H1 (cell line): ENCODE data around the gene TTC3. TPM values are rescaled to one million over a fixed set of nuclear protein-coding genes. Genes with fewer than 3 reads are reported as not detected.

ENCODE experiments used
- CTCF ChIA-PET: fragments of 300-600 bp; sonication (Branson Sonifier 250); formaldehyde crosslinking; loops from one replicate; lab custom pipeline; 2021; ENCODE audit not compliant: partially characterized antibody; lab: Charles Lee
- POLR2A ChIA-PET: fragments of 300-600 bp; sonication (Branson Sonifier 250); formaldehyde crosslinking; loops from one replicate; lab custom pipeline; 2021; ENCODE audit warnings: inconsistent platforms; ENCODE audit not compliant: partially characterized antibody; lab: Charles Lee
- DNase-seq, 2 experiments: peaks; one replicate each; pipeline versions ENCODE4 v3.0.0 to v3.0.0-alpha.2; 2010 to 2022; ENCODE audit warnings: low spot score in 2 of 2, low read depth in 1 of 2, mixed read lengths in 1 of 2
- FAIRE-seq: peaks from 2 replicates; lab custom pipeline; 2011; peaks lifted over from hg19 to GRCh38; lab: Jason Lieb, UNC
- H2AFZ ChIP-seq: 2 replicates; pipeline ENCODE4 v1.8.1; 2012; ENCODE audit warnings: low read length, inconsistent platforms
- H2AK5ac ChIP-seq: 2 replicates; pipeline ENCODE4 v1.6.1; 2013; ENCODE audit warnings: low read depth, low read length
- H2BK120ac ChIP-seq: replicated peaks from 2 replicates; pipeline ENCODE3; 2013; ENCODE audit warnings: low read depth, low read length, inconsistent platforms
- H2BK12ac ChIP-seq: 2 replicates; pipeline ENCODE4 v1.6.1; 2013; ENCODE audit warnings: low read depth, low read length
- H2BK15ac ChIP-seq: 2 replicates; pipeline ENCODE4 v1.6.1; 2013; ENCODE audit warnings: low read length
- H2BK20ac ChIP-seq: 2 replicates; pipeline ENCODE4 v1.6.1; 2013; ENCODE audit warnings: low read length
- H2BK5ac ChIP-seq: 2 replicates; pipeline ENCODE4 v1.6.1; 2013; ENCODE audit warnings: low read depth, low read length
- H3K14ac ChIP-seq: 2 replicates; pipeline ENCODE4 v1.6.1; 2013; ENCODE audit warnings: inconsistent platforms; ENCODE audit not compliant: insufficient read length
- H3K18ac ChIP-seq: 2 replicates; pipeline ENCODE4 v1.6.1; 2013; ENCODE audit warnings: low read length; ENCODE audit errors: extremely low read depth
- H3K23ac ChIP-seq: 2 replicates; pipeline ENCODE4 v1.6.1; 2013; ENCODE audit warnings: inconsistent platforms; ENCODE audit not compliant: insufficient read length
- H3K23me2 ChIP-seq: 2 replicates; pipeline ENCODE4 v1.6.1; 2013; ENCODE audit warnings: low read depth, low read length
- H3K27ac ChIP-seq: 2 replicates; pipeline ENCODE4 v1.6.1; 2011; ENCODE audit warnings: low read depth, low read length, inconsistent platforms
- H3K27me3 ChIP-seq, 4 experiments: replicated peaks in 1 of 4; 1 replicate in 1 of 4; 2 replicates in 3 of 4; pipeline versions ENCODE4 v1.6.1 to v1.8.1; 2011 to 2013; ENCODE audit warnings: low read length in 3 of 4, mild to moderate bottlenecking in 3 of 4, inconsistent platforms in 2 of 4, mixed read lengths in 2 of 4, moderate library complexity in 1 of 4; ENCODE audit not compliant: control insufficient read depth in 3 of 4, insufficient read depth in 3 of 4; ENCODE audit errors: extremely low read depth in 1 of 4
- H3K36me3 ChIP-seq, 4 experiments: 2 replicates each; pipeline versions ENCODE4 v1.6.1 to v1.8.1; 2011 to 2013; ENCODE audit warnings: mild to moderate bottlenecking in 4 of 4, low read length in 3 of 4, moderate library complexity in 2 of 4, control low read depth in 1 of 4, inconsistent platforms in 1 of 4; ENCODE audit not compliant: insufficient read depth in 4 of 4, control insufficient read depth in 2 of 4
- H3K4ac ChIP-seq: replicated peaks from 2 replicates; pipeline ENCODE3; 2013; ENCODE audit warnings: low read length, low read depth, mixed read lengths, inconsistent platforms; ENCODE audit not compliant: insufficient read length
- H3K4me1 ChIP-seq, 4 experiments: replicated peaks in 1 of 4; 1 replicate in 1 of 4; 2 replicates in 3 of 4; pipeline versions ENCODE4 v1.6.1 to v1.8.1; 2011 to 2013; ENCODE audit warnings: low read length in 3 of 4, inconsistent platforms in 2 of 4, mixed read lengths in 1 of 4; ENCODE audit not compliant: insufficient read depth in 4 of 4, control insufficient read depth in 3 of 4
- H3K4me2 ChIP-seq, 2 experiments: 2 replicates each; pipeline versions ENCODE4 v1.6.1 to v1.8.1; 2011 to 2013; ENCODE audit warnings: low read depth in 2 of 2, low read length in 2 of 2, control low read depth in 1 of 2, inconsistent platforms in 1 of 2, mild to moderate bottlenecking in 1 of 2; ENCODE audit not compliant: insufficient read depth in 1 of 2
- H3K4me3 ChIP-seq, 4 experiments: fragments of 200-600, 300-600 bp in 1 of 4; sonication (generic), shearing (Covaris generic), sonication (Bioruptor Twin) in 1 of 4; 2 replicates each; pipeline versions ENCODE4 v1.5.1 to v1.8.1; 2011 to 2016; ENCODE audit warnings: low read length in 4 of 4, low read depth in 3 of 4, control low read depth in 2 of 4, inconsistent platforms in 2 of 4, mild to moderate bottlenecking in 2 of 4, mixed read lengths in 1 of 4, moderate library complexity in 1 of 4; ENCODE audit not compliant: insufficient read depth in 2 of 4; ENCODE audit errors: extremely low read depth in 1 of 4
- H3K56ac ChIP-seq: replicated peaks from 2 replicates; pipeline ENCODE3; 2013; ENCODE audit warnings: low read depth, mild to moderate bottlenecking, mixed read lengths, low read length, inconsistent platforms; ENCODE audit not compliant: insufficient read length
- H3K79me1 ChIP-seq: 2 replicates; pipeline ENCODE4 v1.6.1; 2013; ENCODE audit warnings: low read depth, low read length, control low read depth
- H3K79me2 ChIP-seq, 2 experiments: 2 replicates each; pipeline versions ENCODE4 v1.6.1 to v1.8.1; 2012 to 2013; ENCODE audit warnings: low read length in 2 of 2, mild to moderate bottlenecking in 2 of 2, inconsistent platforms in 1 of 2; ENCODE audit not compliant: insufficient read depth in 2 of 2, control insufficient read depth in 1 of 2
- H3K9ac ChIP-seq, 4 experiments: replicated peaks in 1 of 4; 1 replicate in 1 of 4; 2 replicates in 3 of 4; pipeline versions ENCODE4 v1.6.1 to v1.8.1; 2011 to 2013; ENCODE audit warnings: low read depth in 3 of 4, low read length in 3 of 4, control low read depth in 2 of 4, mild to moderate bottlenecking in 2 of 4, moderate library complexity in 2 of 4, inconsistent platforms in 1 of 4; ENCODE audit errors: extremely low read depth in 1 of 4
- H3K9me3 ChIP-seq, 2 experiments: 2 replicates each; pipeline versions ENCODE4 v1.6.1 to v1.8.1; 2012 to 2013; ENCODE audit warnings: mild to moderate bottlenecking in 2 of 2, moderate library complexity in 2 of 2, control low read depth in 1 of 2, inconsistent platforms in 1 of 2, low read depth in 1 of 2, low read length in 1 of 2, mixed read lengths in 1 of 2; ENCODE audit not compliant: insufficient read depth in 2 of 2
- H4K20me1 ChIP-seq, 2 experiments: replicated peaks in 1 of 2; 2 replicates each; pipeline versions ENCODE3 to v1.8.1; 2011 to 2013; ENCODE audit warnings: inconsistent platforms in 2 of 2, low read length in 2 of 2, mild to moderate bottlenecking in 1 of 2; ENCODE audit not compliant: insufficient read depth in 2 of 2, control insufficient read depth in 1 of 2
- H4K5ac ChIP-seq: 2 replicates; pipeline ENCODE4 v1.6.1; 2013; ENCODE audit warnings: low read length, low read depth, mixed read lengths, inconsistent platforms; ENCODE audit not compliant: insufficient read length
- H4K8ac ChIP-seq: 2 replicates; pipeline ENCODE4 v1.8.0; 2013; ENCODE audit warnings: mild to moderate bottlenecking, moderate library complexity, low read length, inconsistent platforms; ENCODE audit not compliant: insufficient read depth; ENCODE audit errors: extremely low read depth
- H4K91ac ChIP-seq: replicated peaks from 2 replicates; pipeline ENCODE3; 2013; ENCODE audit warnings: low read length, mixed read lengths, inconsistent platforms; ENCODE audit not compliant: insufficient read length
- CHD2 ChIP-seq: IDR thresholded peaks from 2 replicates; pipeline ENCODE4 v1.6.1; 2012; ENCODE audit warnings: low read length, improper control_type of control experiment
- GABPA ChIP-seq: IDR thresholded peaks from 2 replicates; pipeline ENCODE4 v1.6.1; 2011; ENCODE audit warnings: mild to moderate bottlenecking, low read length, moderate library complexity, borderline replicate concordance; ENCODE audit not compliant: insufficient read depth
- HDAC6 ChIP-seq: IDR thresholded peaks from one replicate; pipeline ENCODE4 v1.7.1; 2012; ENCODE audit warnings: low read depth, mild to moderate bottlenecking, inconsistent platforms, low read length, moderate library complexity
- KDM5A ChIP-seq: fragments of 200-600 bp; IDR thresholded peaks from 2 replicates; pipeline ENCODE4 v1.7.1; 2012; ENCODE audit warnings: mild to moderate bottlenecking, low read length, inconsistent platforms, mixed read lengths
- POLR2A ChIP-seq, 2 experiments: IDR thresholded peaks; 1 replicate in 1 of 2; 2 replicates in 1 of 2; pipeline ENCODE4 v1.6.1; 2011; ENCODE audit warnings: low read depth in 2 of 2, low read length in 2 of 2, mild to moderate bottlenecking in 2 of 2; ENCODE audit errors: control extremely low read depth in 1 of 2
- RAD21 ChIP-seq, 2 experiments: IDR thresholded peaks in 1 of 2; conservative IDR thresholded peaks in 1 of 2; 2 replicates each; pipeline ENCODE4 v1.6.1; 2011; ENCODE audit warnings: low read depth in 2 of 2, low read length in 2 of 2, improper control_type of control experiment in 1 of 2, inconsistent platforms in 1 of 2, mild to moderate bottlenecking in 1 of 2, moderate library complexity in 1 of 2
- SP2 ChIP-seq: IDR thresholded peaks from 2 replicates; pipeline ENCODE4 v1.6.1; 2012; ENCODE audit warnings: mild to moderate bottlenecking, low read length, inconsistent platforms
- SP4 ChIP-seq: IDR thresholded peaks from 2 replicates; pipeline ENCODE4 v1.6.1; 2012; ENCODE audit warnings: low read length, inconsistent platforms
- WGBS, 2 experiments: shearing (Covaris generic) in 1 of 2; methylation state at CpG; one replicate each; pipeline versions ENCODE4 v1.1.6 to v1.1.7; 2013 to 2015; ENCODE audit warnings: low lambda C conversion rate in 2 of 2, mixed read lengths in 2 of 2, inconsistent platforms in 1 of 2, low coverage in 1 of 2, missing lambda C conversion rate in 1 of 2; ENCODE audit not compliant: insufficient replicate concordance in 2 of 2, insufficient coverage in 1 of 2, insufficient read length in 1 of 2; ENCODE audit errors: extremely low coverage in 1 of 2, missing lambda C conversion rate in 1 of 2; 5-methylcytosine and 5-hydroxymethylcytosine counted together
- polyA plus RNA-seq, 7 experiments: library from polyadenylated mRNA; depleted of rRNA in 3 of 7; stranded (reverse) in 5 of 7; unstranded in 2 of 7; fragments of >200 nt in 5 of 7; fragments of 200-250 nt in 2 of 7; gene quantifications; 1 replicate in 5 of 7; 2 replicates in 1 of 7; 4 replicates in 1 of 7; pipeline versions ENCODE4 v1.2.1 to v1.2.3, GENCODE V29; 2011 to 2013; ENCODE audit warnings: missing spikeins in 2 of 7, mixed read lengths in 2 of 7
- total RNA-seq: library from RNA; stranded (reverse); fragmentation: NEBNext Ultra II Directional; extraction: Animal tissue kit (Norgen Biotek cat#: 25700); gene quantifications from 2 replicates; pipeline ENCODE4 v1.2.1, GENCODE V29; 2021
- TF ChIP-seq, protein P1 (sequence below): IDR thresholded peaks from 2 replicates; pipeline ENCODE4 v1.6.1; 2012; ENCODE audit warnings: low read length, inconsistent platforms
- TF ChIP-seq, protein P2 (sequence below), 3 experiments: IDR thresholded peaks; 1 replicate in 2 of 3; 2 replicates in 1 of 3; pipeline versions ENCODE4 v1.5.1 to v1.6.1; 2011; ENCODE audit warnings: low read length in 3 of 3, mild to moderate bottlenecking in 3 of 3, inconsistent platforms in 2 of 3, low read depth in 1 of 3, moderate library complexity in 1 of 3; ENCODE audit not compliant: insufficient read depth in 1 of 3; ENCODE audit errors: control extremely low read depth in 1 of 3

The TTC3 gene
- total and polyA plus RNA-seq, 2 of the 8 experiments (the other 6 are each of a cell fraction or from before 2014, with no cell fraction given) = 11.0 to 36.2 TPM

DNA sequence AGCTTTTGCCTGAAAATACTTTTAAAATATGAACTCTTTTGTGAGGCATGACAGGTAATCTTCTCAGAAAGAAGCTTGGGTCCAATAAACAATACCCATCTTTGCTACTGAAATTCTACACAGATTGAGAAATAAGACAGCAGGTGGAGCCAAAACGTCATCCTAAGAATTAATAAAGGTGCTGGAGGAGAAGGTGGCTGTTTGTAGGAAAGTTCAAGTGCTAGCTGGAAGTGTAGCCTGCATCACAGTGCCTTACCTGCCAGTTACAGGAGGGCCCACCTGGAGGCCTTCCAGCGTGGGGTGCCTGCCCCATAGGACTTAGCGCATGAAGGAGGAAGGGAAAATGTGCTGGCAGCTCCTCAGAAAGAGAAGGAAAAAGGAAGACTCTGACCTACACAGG is 93.7 kb downstream of the TTC3 start:
- FAIRE-seq = peak; percentile 32
- ChIA-PET POLR2A (interaction anchor here (1.2 to 1.4 kb wide), 3 partner anchors 9 to 200 kb away, joined by 3 to 4 read pairs (median 3); partner anchors contain the start of gene DYRK1A), CTCF (interaction anchor here (0.7 to 1.4 kb wide), 12 partner anchors 9 to 747 kb away, joined by 3 to 5 read pairs (median 4); no protein-coding TSS in a partner anchor)
- H3K27ac ChIP-seq = no peak overlapping the region
- no peak overlapping the region for H3K4me3 ChIP-seq
- no peak overlapping the region for H2BK5ac ChIP-seq
- H2BK12ac ChIP-seq = no peak overlapping the region
- H2BK120ac ChIP-seq = no peak overlapping the region
- no peaks in the 10 kb centered on the region for H3K79me2 ChIP-seq
- no peak overlapping the region for H2AFZ ChIP-seq
- no peak overlapping the region for H3K4me2 ChIP-seq
- H2AK5ac ChIP-seq = no peak overlapping the region
- H3K14ac ChIP-seq = no peak overlapping the region
- 63% methylated on average over 3 of the region's 3 CpGs; no CpG with 5 or more reads in 1 of the 2 experiments for WGBS, 2 experiments
- H2BK15ac ChIP-seq = no peak overlapping the region
- no peaks in the 10 kb centered on the region for H4K20me1 ChIP-seq
- H3K23ac ChIP-seq = no peak overlapping the region
- H3K9me3 ChIP-seq = no peaks in the 10 kb centered on the region
- H3K9ac ChIP-seq = no peak overlapping the region
- H2BK20ac ChIP-seq = no peak overlapping the region
- no peaks in the 10 kb centered on the region for H3K23me2 ChIP-seq
- no peaks in the 10 kb centered on the region for H3K27me3 ChIP-seq
- no peak overlapping the region for H3K56ac ChIP-seq
- H4K5ac ChIP-seq = no peak overlapping the region
- H3K18ac ChIP-seq = no peak overlapping the region
- no peak overlapping the region for H3K4ac ChIP-seq
- no peak overlapping the region for H4K8ac ChIP-seq
- DNase-seq = peak in 1 of 2 experiments; percentile 7
- no peaks in the 10 kb centered on the region for H3K79me1 ChIP-seq
- peaks cover 0 to 9% (median 0%) of the 10 kb centered on the region in 4 experiments; a peak in 2 of 8 replicates for H3K36me3 ChIP-seq
- no peaks in the 10 kb centered on the region for H3K4me1 ChIP-seq
- no peak overlapping the region for H4K91ac ChIP-seq
- TF ChIP-seq POLR2A (IDR thresholded peaks at IDR 0.05; ENCODE audit: control extremely low read depth in 1 of 2, low read depth in 2 of 2, low read length in 2 of 2) (no peak), GABPA (no peak), HDAC6 (no peak), RAD21 (IDR thresholded peaks at IDR 0.05 in 1 of 2, conservative IDR thresholded peaks at IDR 0.05 in 1 of 2; ENCODE audit: low read depth in 2 of 2, low read length in 2 of 2) (peak; percentile 77 to 83), KDM5A (no peak), SP4 (no peak), CHD2 (no peak), SP2 (no peak)
- TF ChIP-seq, protein P1, sequence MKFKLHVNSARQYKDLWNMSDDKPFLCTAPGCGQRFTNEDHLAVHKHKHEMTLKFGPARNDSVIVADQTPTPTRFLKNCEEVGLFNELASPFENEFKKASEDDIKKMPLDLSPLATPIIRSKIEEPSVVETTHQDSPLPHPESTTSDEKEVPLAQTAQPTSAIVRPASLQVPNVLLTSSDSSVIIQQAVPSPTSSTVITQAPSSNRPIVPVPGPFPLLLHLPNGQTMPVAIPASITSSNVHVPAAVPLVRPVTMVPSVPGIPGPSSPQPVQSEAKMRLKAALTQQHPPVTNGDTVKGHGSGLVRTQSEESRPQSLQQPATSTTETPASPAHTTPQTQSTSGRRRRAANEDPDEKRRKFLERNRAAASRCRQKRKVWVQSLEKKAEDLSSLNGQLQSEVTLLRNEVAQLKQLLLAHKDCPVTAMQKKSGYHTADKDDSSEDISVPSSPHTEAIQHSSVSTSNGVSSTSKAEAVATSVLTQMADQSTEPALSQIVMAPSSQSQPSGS = no peak
- TF ChIP-seq, protein P2, sequence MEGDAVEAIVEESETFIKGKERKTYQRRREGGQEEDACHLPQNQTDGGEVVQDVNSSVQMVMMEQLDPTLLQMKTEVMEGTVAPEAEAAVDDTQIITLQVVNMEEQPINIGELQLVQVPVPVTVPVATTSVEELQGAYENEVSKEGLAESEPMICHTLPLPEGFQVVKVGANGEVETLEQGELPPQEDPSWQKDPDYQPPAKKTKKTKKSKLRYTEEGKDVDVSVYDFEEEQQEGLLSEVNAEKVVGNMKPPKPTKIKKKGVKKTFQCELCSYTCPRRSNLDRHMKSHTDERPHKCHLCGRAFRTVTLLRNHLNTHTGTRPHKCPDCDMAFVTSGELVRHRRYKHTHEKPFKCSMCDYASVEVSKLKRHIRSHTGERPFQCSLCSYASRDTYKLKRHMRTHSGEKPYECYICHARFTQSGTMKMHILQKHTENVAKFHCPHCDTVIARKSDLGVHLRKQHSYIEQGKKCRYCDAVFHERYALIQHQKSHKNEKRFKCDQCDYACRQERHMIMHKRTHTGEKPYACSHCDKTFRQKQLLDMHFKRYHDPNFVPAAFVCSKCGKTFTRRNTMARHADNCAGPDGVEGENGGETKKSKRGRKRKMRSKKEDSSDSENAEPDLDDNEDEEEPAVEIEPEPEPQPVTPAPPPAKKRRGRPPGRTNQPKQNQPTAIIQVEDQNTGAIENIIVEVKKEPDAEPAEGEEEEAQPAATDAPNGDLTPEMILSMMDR (IDR thresholded peaks at IDR 0.05; ENCODE audit: control extremely low read depth in 1 of 3, insufficient read depth in 1 of 3, low read depth in 1 of 3, low read length in 3 of 3) = peak in 2 of 3 experiments; percentile 45 to 49; a peak in 2 of 4 replicates
